ENCODE results near the gene SZT2. TPM values are rescaled to one million over a fixed set of nuclear protein-coding genes. Genes with fewer than 3 reads are reported as not detected.

SZT2 gene
- polyA plus RNA-seq, 2 donors = 9.8 to 39.3 TPM

- Histone ChIP-seq H3K4me3 (ENCODE audit: low read depth in 1 of 2, low read length in 2 of 2) (no peak overlapping the region), H3K9me3 (ENCODE audit: control insufficient read depth in 2 of 2, insufficient read depth in 1 of 2, low read depth in 1 of 2, low read length in 1 of 2) (no peaks in the 10 kb centered on the region), H3K4me1 (ENCODE audit: control insufficient read depth in 2 of 2, insufficient read depth in 2 of 2, low read length in 1 of 2) (no peaks in the 10 kb centered on the region), H3K27ac (ENCODE audit: low read depth in 2 of 2, low read length in 1 of 2) (no peak overlapping the region), H3K27me3 (ENCODE audit: control insufficient read depth in 1 of 2, insufficient read depth in 2 of 2, low read length in 2 of 2) (no peaks in the 10 kb centered on the region), H3K36me3 (ENCODE audit: control insufficient read depth in 2 of 2, insufficient read depth in 2 of 2, low read length in 1 of 2) (peaks cover 22 to 30% of the 10 kb centered on the region in 2 donors)
- WGBS, 2 donors = 60 to 61% methylated on average over 6 of the region's 6 CpGs
These were observed 7.5 kb upstream of the SZT2 start for GRCh38 chr1:43382027-43382779.

- peaks cover 22 to 30% of the 10 kb centered on the region in 2 donors for H3K36me3 ChIP-seq (ENCODE audit: control insufficient read depth in 2 of 2, insufficient read depth in 2 of 2, low read length in 1 of 2)
- peaks cover 0 to 3% of the 10 kb centered on the region in 2 donors for H3K4me1 ChIP-seq (ENCODE audit: control insufficient read depth in 2 of 2, insufficient read depth in 2 of 2, low read length in 1 of 2)
- H3K27ac ChIP-seq (ENCODE audit: low read depth in 2 of 2, low read length in 1 of 2) = no peak overlapping the region
- H3K4me3 ChIP-seq (ENCODE audit: low read depth in 1 of 2, low read length in 2 of 2) = no peak overlapping the region
- H3K9me3 ChIP-seq (ENCODE audit: control insufficient read depth in 2 of 2, insufficient read depth in 1 of 2, low read depth in 1 of 2, low read length in 1 of 2) = no peaks in the 10 kb centered on the region
- 82 to 94% methylated on average over 2 of the region's 2 CpGs for WGBS, 2 donors
- H3K27me3 ChIP-seq (ENCODE audit: control insufficient read depth in 1 of 2, insufficient read depth in 2 of 2, low read length in 2 of 2) = no peaks in the 10 kb centered on the region
These were observed 6.2 kb upstream of the SZT2 start for GRCh38 chr1:43383449-43383848.

GRCh38 chr1:43386676-43387075 is 3.0 kb upstream of the SZT2 start:
- no peak overlapping the region for H3K4me3 ChIP-seq (ENCODE audit: low read depth in 1 of 2, low read length in 2 of 2)
- H3K36me3 ChIP-seq (ENCODE audit: control insufficient read depth in 2 of 2, insufficient read depth in 2 of 2, low read length in 1 of 2) = peaks cover 22 to 28% of the 10 kb centered on the region in 2 donors
- no peaks in the 10 kb centered on the region for H3K9me3 ChIP-seq (ENCODE audit: control insufficient read depth in 2 of 2, insufficient read depth in 1 of 2, low read depth in 1 of 2, low read length in 1 of 2)
- no peak overlapping the region for H3K27ac ChIP-seq (ENCODE audit: low read depth in 2 of 2, low read length in 1 of 2)
- 87 to 90% methylated on average over 6 of the region's 6 CpGs for WGBS, 2 donors
- H3K27me3 ChIP-seq (ENCODE audit: control insufficient read depth in 1 of 2, insufficient read depth in 2 of 2, low read length in 2 of 2) = no peaks in the 10 kb centered on the region
- H3K4me1 ChIP-seq (ENCODE audit: control insufficient read depth in 2 of 2, insufficient read depth in 2 of 2, low read length in 1 of 2) = peaks cover 2 to 7% of the 10 kb centered on the region in 2 donors

- Histone ChIP-seq H3K36me3 (ENCODE audit: control insufficient read depth in 2 of 2, insufficient read depth in 2 of 2, low read length in 1 of 2) (peaks cover 16 to 19% of the 10 kb centered on the region in 2 donors), H3K9me3 (ENCODE audit: control insufficient read depth in 2 of 2, insufficient read depth in 1 of 2, low read depth in 1 of 2, low read length in 1 of 2) (no peaks in the 10 kb centered on the region), H3K27ac (ENCODE audit: low read depth in 2 of 2, low read length in 1 of 2) (peak overlapping the region; percentile 95 to 98), H3K4me3 (ENCODE audit: low read depth in 1 of 2, low read length in 2 of 2) (no peak overlapping the region), H3K27me3 (ENCODE audit: control insufficient read depth in 1 of 2, insufficient read depth in 2 of 2, low read length in 2 of 2) (no peaks in the 10 kb centered on the region), H3K4me1 (ENCODE audit: control insufficient read depth in 2 of 2, insufficient read depth in 2 of 2, low read length in 1 of 2) (peaks cover 2 to 7% of the 10 kb centered on the region in 2 donors)
- WGBS, 2 donors = 55 to 57% methylated on average over 4 of the region's 4 CpGs
These were observed 1.6 kb upstream of the SZT2 start for GRCh38 chr1:43387976-43388599.

- H3K4me3 ChIP-seq (ENCODE audit: low read depth in 1 of 2, low read length in 2 of 2) = peak overlapping the region in 1 of 2 donors; percentile 98
- peaks cover 2 to 7% of the 10 kb centered on the region in 2 donors for H3K4me1 ChIP-seq (ENCODE audit: control insufficient read depth in 2 of 2, insufficient read depth in 2 of 2, low read length in 1 of 2)
- H3K27ac ChIP-seq (ENCODE audit: low read depth in 2 of 2, low read length in 1 of 2) = peak overlapping the region; percentile 95 to 98
- WGBS, 2 donors = 41 to 43% methylated on average over 3 of the region's 3 CpGs
- H3K27me3 ChIP-seq (ENCODE audit: control insufficient read depth in 1 of 2, insufficient read depth in 2 of 2, low read length in 2 of 2) = no peaks in the 10 kb centered on the region
- peaks cover 10 to 19% of the 10 kb centered on the region in 2 donors for H3K36me3 ChIP-seq (ENCODE audit: control insufficient read depth in 2 of 2, insufficient read depth in 2 of 2, low read length in 1 of 2)
- no peaks in the 10 kb centered on the region for H3K9me3 ChIP-seq (ENCODE audit: control insufficient read depth in 2 of 2, insufficient read depth in 1 of 2, low read depth in 1 of 2, low read length in 1 of 2)
These were observed 1.1 kb upstream of the SZT2 start for GRCh38 chr1:43388613-43389012.

- Histone ChIP-seq H3K27me3 (ENCODE audit: control insufficient read depth in 1 of 2, insufficient read depth in 2 of 2, low read length in 2 of 2) (no peaks in the 10 kb centered on the region), H3K27ac (ENCODE audit: low read depth in 2 of 2, low read length in 1 of 2) (no peak overlapping the region), H3K4me3 (ENCODE audit: low read depth in 1 of 2, low read length in 2 of 2) (no peak overlapping the region), H3K9me3 (ENCODE audit: control insufficient read depth in 2 of 2, insufficient read depth in 1 of 2, low read depth in 1 of 2, low read length in 1 of 2) (no peaks in the 10 kb centered on the region), H3K36me3 (ENCODE audit: control insufficient read depth in 2 of 2, insufficient read depth in 2 of 2, low read length in 1 of 2) (no peaks in the 10 kb centered on the region), H3K4me1 (ENCODE audit: control insufficient read depth in 2 of 2, insufficient read depth in 2 of 2, low read length in 1 of 2) (peaks cover 2 to 7% of the 10 kb centered on the region in 2 donors)
- WGBS, 2 donors = 66 to 70% methylated on average over 3 of the region's 3 CpGs
These were observed 3.0 kb downstream of the SZT2 start for GRCh38 chr1:43392702-43393101.

GRCh38 chr1:43395523-43395922 is 5.8 kb downstream of the SZT2 start:
- WGBS, 2 donors = 75 to 82% methylated on average over 4 of the region's 4 CpGs
- Histone ChIP-seq H3K4me3 (ENCODE audit: low read depth in 1 of 2, low read length in 2 of 2) (no peak overlapping the region), H3K4me1 (ENCODE audit: control insufficient read depth in 2 of 2, insufficient read depth in 2 of 2, low read length in 1 of 2) (no peaks in the 10 kb centered on the region), H3K36me3 (ENCODE audit: control insufficient read depth in 2 of 2, insufficient read depth in 2 of 2, low read length in 1 of 2) (no peaks in the 10 kb centered on the region), H3K27me3 (ENCODE audit: control insufficient read depth in 1 of 2, insufficient read depth in 2 of 2, low read length in 2 of 2) (no peaks in the 10 kb centered on the region), H3K27ac (ENCODE audit: low read depth in 2 of 2, low read length in 1 of 2) (no peak overlapping the region), H3K9me3 (ENCODE audit: control insufficient read depth in 2 of 2, insufficient read depth in 1 of 2, low read depth in 1 of 2, low read length in 1 of 2) (no peaks in the 10 kb centered on the region)

GRCh38 chr1:43396059-43396458 is 6.4 kb downstream of the SZT2 start:
- no peaks in the 10 kb centered on the region for H3K4me1 ChIP-seq (ENCODE audit: control insufficient read depth in 2 of 2, insufficient read depth in 2 of 2, low read length in 1 of 2)
- 33 to 67% methylated on average over 1 of the region's 1 CpG for WGBS, 2 donors
- H3K4me3 ChIP-seq (ENCODE audit: low read depth in 1 of 2, low read length in 2 of 2) = no peak overlapping the region

GRCh38 chr1:43398227-43398626 is 8.5 kb downstream of the SZT2 start:
- Histone ChIP-seq H3K36me3 (ENCODE audit: control insufficient read depth in 2 of 2, insufficient read depth in 2 of 2, low read length in 1 of 2) (no peaks in the 10 kb centered on the region), H3K27ac (ENCODE audit: low read depth in 2 of 2, low read length in 1 of 2) (no peak overlapping the region), H3K4me3 (ENCODE audit: low read depth in 1 of 2, low read length in 2 of 2) (no peak overlapping the region), H3K27me3 (ENCODE audit: control insufficient read depth in 1 of 2, insufficient read depth in 2 of 2, low read length in 2 of 2) (no peaks in the 10 kb centered on the region), H3K9me3 (ENCODE audit: control insufficient read depth in 2 of 2, insufficient read depth in 1 of 2, low read depth in 1 of 2, low read length in 1 of 2) (no peaks in the 10 kb centered on the region), H3K4me1 (ENCODE audit: control insufficient read depth in 2 of 2, insufficient read depth in 2 of 2, low read length in 1 of 2) (no peaks in the 10 kb centered on the region)
- WGBS, 2 donors = 95 to 96% methylated on average over 3 of the region's 3 CpGs

More at GRCh38 chr1:43396059-43396458, 6.4 kb downstream of the SZT2 start:
- H3K9me3 ChIP-seq (ENCODE audit: control insufficient read depth in 2 of 2, insufficient read depth in 1 of 2, low read depth in 1 of 2, low read length in 1 of 2) = no peaks in the 10 kb centered on the region
- no peak overlapping the region for H3K27ac ChIP-seq (ENCODE audit: low read depth in 2 of 2, low read length in 1 of 2)
- no peaks in the 10 kb centered on the region for H3K36me3 ChIP-seq (ENCODE audit: control insufficient read depth in 2 of 2, insufficient read depth in 2 of 2, low read length in 1 of 2)
- H3K27me3 ChIP-seq (ENCODE audit: control insufficient read depth in 1 of 2, insufficient read depth in 2 of 2, low read length in 2 of 2) = no peaks in the 10 kb centered on the region

All from esophagus (tissue), 2 donors.